NCI-H748 (cell line): ENCODE data around the gene AKAP13.
"Not testable (repeated sequence)": the region's sequence is repeated elsewhere in the genome, so short reads cannot be mapped to it uniquely, and the experiment has no call there.

Experiments used
- DNase-seq: peaks from one replicate; lab custom pipeline; 2025; ENCODE audit not compliant: unreplicated experiment; lab: John Stamatoyannopoulos, UW

AKAP13 gene

GRCh38 chr15:85530079-85530478 lies 149.7 kb downstream of the AKAP13 start:
- DNase-seq = no peak

GRCh38 chr15:85531083-85531482 lies 150.7 kb downstream of the AKAP13 start:
- no peak for DNase-seq

- no peak for DNase-seq
These were observed 152.3 kb downstream of the AKAP13 start for GRCh38 chr15:85532689-85533088.

- DNase-seq = no peak
These were observed 153.6 kb downstream of the AKAP13 start for GRCh38 chr15:85534031-85534430.

- not testable (repeated sequence) for DNase-seq
These were observed 155.3 kb downstream of the AKAP13 start for GRCh38 chr15:85535533-85536330.

- DNase-seq = no peak
These were observed 155.9 kb downstream of the AKAP13 start for GRCh38 chr15:85536341-85536740.

- DNase-seq = peak; percentile 29
These were observed 159.1 kb downstream of the AKAP13 start for GRCh38 chr15:85539491-85539890.

- DNase-seq = no peak
These were observed 159.8 kb downstream of the AKAP13 start for GRCh38 chr15:85540085-85540797.

GRCh38 chr15:85541744-85542143 lies 161.3 kb downstream of the AKAP13 start:
- DNase-seq = peak; percentile 25

- DNase-seq = no peak
These were observed 162.1 kb downstream of the AKAP13 start for GRCh38 chr15:85542488-85542887.

GRCh38 chr15:85542895-85543331 lies 162.5 kb downstream of the AKAP13 start:
- peak; percentile 95 for DNase-seq

GRCh38 chr15:85543741-85544155 lies 163.3 kb downstream of the AKAP13 start:
- peak; percentile 95 for DNase-seq

GRCh38 chr15:85545185-85545584 lies 164.8 kb downstream of the AKAP13 start:
- DNase-seq = no peak

- DNase-seq = no peak
These were observed 165.3 kb downstream of the AKAP13 start for GRCh38 chr15:85545752-85546151.

GRCh38 chr15:85547386-85547785 lies 167.0 kb downstream of the AKAP13 start:
- no peak for DNase-seq

GRCh38 chr15:85550283-85550682 lies 169.9 kb downstream of the AKAP13 start:
- no peak for DNase-seq

GRCh38 chr15:85551221-85551832 lies 170.9 kb downstream of the AKAP13 start:
- no peak for DNase-seq

- no peak for DNase-seq
These were observed 174.6 kb downstream of the AKAP13 start for GRCh38 chr15:85554852-85555521.

GRCh38 chr15:85555875-85556617 lies 175.6 kb downstream of the AKAP13 start:
- no peak for DNase-seq

GRCh38 chr15:85556618-85556895 lies 176.2 kb downstream of the AKAP13 start:
- DNase-seq = no peak

- no peak for DNase-seq
These were observed 177.0 kb downstream of the AKAP13 start for GRCh38 chr15:85557385-85557784.
